Kidney (tissue), 14 donors: ENCODE measurements around the gene UQCC2. TPM values are rescaled to one million over a fixed set of nuclear protein-coding genes. Genes with fewer than 3 reads are reported as not detected.

Experiments
- DNase-seq, 5 donors: peaks; one replicate each; pipeline ENCODE4 v3.0.0-alpha.2; 2013 to 2020
- FAIRE-seq: peaks from 2 replicates; lab custom pipeline; 2012; peaks lifted over from hg19 to GRCh38; lab: Jason Lieb, UNC
- H3K27ac ChIP-seq, 2 donors: one replicate each; pipeline ENCODE4 v1.7.0; 2013; ENCODE audit warnings: low read depth in 2 of 2, low read length in 2 of 2, inconsistent platforms in 1 of 2
- H3K27me3 ChIP-seq: one replicate; pipeline ENCODE4 v1.7.1; 2013; ENCODE audit warnings: low read length, inconsistent platforms; ENCODE audit not compliant: control insufficient read depth, insufficient read depth
- H3K36me3 ChIP-seq, 3 donors: one replicate each; pipeline versions ENCODE4 v1.7.0 to v1.7.1; 2013; ENCODE audit warnings: low read length in 3 of 3, control low read depth in 1 of 3, inconsistent platforms in 1 of 3; ENCODE audit not compliant: insufficient read depth in 3 of 3, control insufficient read depth in 2 of 3
- H3K4me1 ChIP-seq, 3 donors: one replicate each; pipeline versions ENCODE4 v1.7.0 to v1.7.1; 2013; ENCODE audit warnings: low read length in 3 of 3, inconsistent platforms in 1 of 3, low read depth in 1 of 3; ENCODE audit not compliant: control insufficient read depth in 2 of 3, insufficient read depth in 2 of 3
- H3K4me3 ChIP-seq, 3 donors: one replicate each; pipeline versions ENCODE4 v1.7.0 to v1.8.1; 2013; ENCODE audit warnings: low read length in 3 of 3, control low read depth in 1 of 3, inconsistent platforms in 1 of 3
- H3K9ac ChIP-seq, 3 donors: one replicate each; pipeline versions ENCODE4 v1.7.0 to v1.7.1; 2013; ENCODE audit warnings: low read length in 3 of 3, control low read depth in 1 of 3, inconsistent platforms in 1 of 3
- H3K9me3 ChIP-seq, 3 donors: one replicate each; pipeline versions ENCODE4 v1.7.0 to v1.7.1; 2013; ENCODE audit warnings: low read length in 3 of 3, control low read depth in 1 of 3, inconsistent platforms in 1 of 3; ENCODE audit not compliant: control insufficient read depth in 2 of 3, insufficient read depth in 1 of 3
- CTCF ChIP-seq: IDR thresholded peaks from 3 replicates; pipeline ENCODE4 v1.5.1; 2012; ENCODE audit warnings: mild to moderate bottlenecking, moderate library complexity, borderline replicate concordance; ENCODE audit not compliant: insufficient read depth; ENCODE audit errors: extremely low read depth
- intact Hi-C: fragments of 100-400 bp; cut with DNase I; formaldehyde crosslinking; loops from one replicate; pipeline ENCODE4 v1.11.1; 2022
- polyA plus RNA-seq: library from polyadenylated mRNA; stranded (reverse); fragments of 350-450 nt; fragmentation: Illumina TruSeq; extraction: RNeasy Lipid Tissue Mini Kit (QIAGEN cat#74804); gene quantifications from one replicate; pipeline ENCODE4 v1.2.3, GENCODE V29; 2014; ENCODE audit warnings: low read depth, low replicate concordance; ENCODE audit not compliant: insufficient read depth
- total RNA-seq: library from RNA; stranded (reverse); fragmentation: NEBNext Ultra II Directional; extraction: Animal tissue kit (Norgen Biotek cat#: 25700); gene quantifications from one replicate; pipeline ENCODE4 v1.2.1, GENCODE V29; 2021
- donor health status: control.
- donor health status: control.
- donor health status: control.
- donor health status: control.
- donor health status: control.
- donor health status: DM: yes; HTN: yes; CAD: no.
- donor health status: Normal renal cell carcinoma (clear cell type).

Gene UQCC2
- total and polyA plus RNA-seq, 2 donors from 2014 or later = 39.6 to 189 TPM

- intact Hi-C loops = no loop called here
- Histone ChIP-seq H3K27me3 (no peaks in the 10 kb centered on the region), H3K36me3 (no peaks in the 10 kb centered on the region), H3K4me3 (no peak overlapping the region), H3K27ac (no peak overlapping the region), H3K4me1 (no peaks in the 10 kb centered on the region), H3K9ac (no peak overlapping the region), H3K9me3 (no peaks in the 10 kb centered on the region)
- no peak for TF ChIP-seq CTCF
- FAIRE-seq = no peak
- no peak for DNase-seq
Measured at GRCh38 chr6:33664506-33665057, 46.9 kb downstream of the UQCC2 start.

GRCh38 chr6:33663727-33664449, 47.6 kb downstream of the UQCC2 start:
- FAIRE-seq = no peak
- no peaks in the 10 kb centered on the region for H3K27me3 ChIP-seq
- no peaks in the 10 kb centered on the region for H3K36me3 ChIP-seq
- no peak for TF ChIP-seq CTCF
- H3K9me3 ChIP-seq = no peaks in the 10 kb centered on the region
- DNase-seq = no peak
- H3K4me1 ChIP-seq = no peaks in the 10 kb centered on the region
- H3K9ac ChIP-seq = no peak overlapping the region
- H3K4me3 ChIP-seq = no peak overlapping the region
- intact Hi-C loops = no loop called here
- H3K27ac ChIP-seq = no peak overlapping the region

- Histone ChIP-seq H3K4me3 (no peak overlapping the region), H3K36me3 (no peaks in the 10 kb centered on the region), H3K9ac (no peak overlapping the region), H3K9me3 (no peaks in the 10 kb centered on the region), H3K27me3 (no peaks in the 10 kb centered on the region), H3K4me1 (no peaks in the 10 kb centered on the region), H3K27ac (no peak overlapping the region)
- DNase-seq = no peak
- FAIRE-seq = no peak
- TF ChIP-seq CTCF = no peak
- intact Hi-C loops = no loop called here
Measured at GRCh38 chr6:33663028-33663427, 48.5 kb downstream of the UQCC2 start.
